WTC11 (cell line): ENCODE measurements around the gene PON1. TPM values are rescaled to one million over a fixed set of nuclear protein-coding genes. Genes with fewer than 3 reads are reported as not detected.

Experiments
- ATAC-seq: fragments of 200-7000 bp; cut with Tn5 transposase; 2 replicates; pipeline ENCODE4 v1.10.0; 2021; ENCODE audit warnings: mild to moderate bottlenecking, moderate library complexity
- CTCF ChIA-PET: fragments of 300-600 bp; sonication (Branson Sonifier 250); formaldehyde crosslinking; loops from one replicate; lab custom pipeline; 2021; ENCODE audit warnings: antibody characterized with exemption; lab: Charles Lee
- POLR2A ChIA-PET: fragments of 350-600 bp; sonication (Branson Sonifier 250); formaldehyde crosslinking; loops from one replicate; lab custom pipeline; 2021; ENCODE audit warnings: antibody characterized with exemption; lab: Charles Lee
- DNase-seq: peaks from one replicate; pipeline ENCODE4 v3.0.0; 2021; ENCODE audit warnings: low spot score
- H3K27ac Mint-ChIP-seq: 2 replicates; pipeline ENCODE4 v1.8.0; 2021; ENCODE audit warnings: mixed read lengths
- H3K27me3 Mint-ChIP-seq: 2 replicates; pipeline ENCODE4 v1.8.0; 2021; ENCODE audit warnings: low read depth, mild to moderate bottlenecking, moderate library complexity, mixed read lengths
- H3K36me3 Mint-ChIP-seq: 2 replicates; pipeline ENCODE4 v1.8.0; 2021; ENCODE audit warnings: mixed read lengths
- H3K4me1 Mint-ChIP-seq: 2 replicates; pipeline ENCODE4 v1.8.0; 2022; ENCODE audit warnings: mixed read lengths
- H3K4me3 Mint-ChIP-seq: 2 replicates; pipeline ENCODE4 v1.8.0; 2021; ENCODE audit warnings: mild to moderate bottlenecking, moderate library complexity, mixed read lengths
- H3K9me3 Mint-ChIP-seq: 2 replicates; pipeline ENCODE4 v1.8.0; 2021; ENCODE audit warnings: mixed read lengths
- CBFB ChIP-seq: sonication (generic); formaldehyde crosslinking; IDR thresholded peaks from 2 replicates; pipeline ENCODE4 v1.8.1; 2022; ENCODE audit warnings: mild to moderate bottlenecking, low read depth, missing genetic modification reagents
- EMX1 ChIP-seq: fragments of 250-450 bp; sonication (Bioruptor Pico); IDR thresholded peaks from 2 replicates; pipeline ENCODE4 v1.8.0; 2021; ENCODE audit warnings: mild to moderate bottlenecking
- ESRRA ChIP-seq: sonication (generic); formaldehyde crosslinking; IDR thresholded peaks from 2 replicates; pipeline ENCODE4 v1.8.1; 2022; ENCODE audit warnings: mild to moderate bottlenecking, missing genetic modification reagents, borderline replicate concordance
- FOXP1 ChIP-seq: sonication (generic); formaldehyde crosslinking; IDR thresholded peaks from 2 replicates; pipeline ENCODE4 v1.8.0; 2022; ENCODE audit warnings: missing genetic modification reagents, mild to moderate bottlenecking, moderate library complexity, borderline replicate concordance
- GRHL2 ChIP-seq: fragments of 250-450 bp; sonication (Bioruptor Pico); IDR thresholded peaks from 2 replicates; pipeline ENCODE4 v1.8.0; 2022; ENCODE audit warnings: mild to moderate bottlenecking, moderate library complexity; ENCODE audit not compliant: insufficient replicate concordance, severe bottlenecking
- IRF2 ChIP-seq: sonication (generic); formaldehyde crosslinking; IDR thresholded peaks from 2 replicates; pipeline ENCODE4 v1.8.0; 2022; ENCODE audit warnings: low read depth, missing genetic modification reagents, borderline replicate concordance
- JAZF1 ChIP-seq: fragments of 250-450 bp; sonication (Bioruptor Pico); IDR thresholded peaks from 2 replicates; pipeline ENCODE4 v1.9.0; 2021; ENCODE audit warnings: moderate library complexity, mild to moderate bottlenecking, inconsistent platforms
- KAT7 ChIP-seq: sonication (generic); formaldehyde crosslinking; IDR thresholded peaks from 2 replicates; pipeline ENCODE4 v1.8.1; 2023; ENCODE audit warnings: missing genetic modification reagents, mild to moderate bottlenecking, borderline replicate concordance
- MLX ChIP-seq: sonication (generic); formaldehyde crosslinking; IDR thresholded peaks from 2 replicates; pipeline ENCODE4 v1.8.1; 2023; ENCODE audit warnings: mild to moderate bottlenecking, missing genetic modification reagents, moderate library complexity
- NFE2L1 ChIP-seq: sonication (generic); formaldehyde crosslinking; IDR thresholded peaks from 2 replicates; pipeline ENCODE4 v1.8.1; 2023; ENCODE audit warnings: missing genetic modification reagents
- NR2C2 ChIP-seq: sonication (generic); formaldehyde crosslinking; IDR thresholded peaks from 2 replicates; pipeline ENCODE4 v1.8.0; 2022; ENCODE audit warnings: mild to moderate bottlenecking, missing genetic modification reagents
- NR3C1 ChIP-seq: sonication (generic); formaldehyde crosslinking; conservative IDR thresholded peaks from 2 replicates; pipeline ENCODE4 v1.8.1; 2023; ENCODE audit warnings: low read depth, mild to moderate bottlenecking, missing genetic modification reagents
- SOX15 ChIP-seq: fragments of 250-450 bp; sonication (Bioruptor Pico); IDR thresholded peaks from 2 replicates; pipeline ENCODE4 v1.9.0; 2021; ENCODE audit warnings: mild to moderate bottlenecking
- USF1 ChIP-seq: sonication (generic); formaldehyde crosslinking; IDR thresholded peaks from 2 replicates; pipeline ENCODE4 v1.8.0; 2022; ENCODE audit warnings: mild to moderate bottlenecking, missing genetic modification reagents
- total RNA-seq: library from RNA; stranded (reverse); gene quantifications from 3 replicates; pipeline ENCODE4 v1.2.3, GENCODE V29; 2021
- TF ChIP-seq, protein P1 (sequence below): sonication (generic); formaldehyde crosslinking; IDR thresholded peaks from 2 replicates; pipeline ENCODE4 v1.8.0; 2023; ENCODE audit warnings: mild to moderate bottlenecking, missing genetic modification reagents
- TF ChIP-seq, protein P2 (sequence below): sonication (generic); formaldehyde crosslinking; IDR thresholded peaks from 2 replicates; pipeline ENCODE4 v1.8.1; 2022; ENCODE audit warnings: low read depth, missing genetic modification reagents, borderline replicate concordance
- TF ChIP-seq, protein P3 (sequence below): fragments of 250-450 bp; sonication (Bioruptor Pico); IDR thresholded peaks from 2 replicates; pipeline ENCODE4 v2.1.2; 2022; ENCODE audit warnings: mild to moderate bottlenecking, moderate library complexity
- TF ChIP-seq, protein P4 (sequence below): fragments of 250-450 bp; sonication (Bioruptor Pico); IDR thresholded peaks from 2 replicates; pipeline ENCODE4 v1.8.0; 2021; ENCODE audit warnings: mild to moderate bottlenecking
- TF ChIP-seq, protein P5 (sequence below): sonication (generic); formaldehyde crosslinking; IDR thresholded peaks from 2 replicates; pipeline ENCODE4 v1.8.0; 2023; ENCODE audit warnings: missing genetic modification reagents, mild to moderate bottlenecking, borderline replicate concordance

PON1 gene
- total RNA-seq, 1 experiment from 2014 or later = 0.26 TPM

DNA sequence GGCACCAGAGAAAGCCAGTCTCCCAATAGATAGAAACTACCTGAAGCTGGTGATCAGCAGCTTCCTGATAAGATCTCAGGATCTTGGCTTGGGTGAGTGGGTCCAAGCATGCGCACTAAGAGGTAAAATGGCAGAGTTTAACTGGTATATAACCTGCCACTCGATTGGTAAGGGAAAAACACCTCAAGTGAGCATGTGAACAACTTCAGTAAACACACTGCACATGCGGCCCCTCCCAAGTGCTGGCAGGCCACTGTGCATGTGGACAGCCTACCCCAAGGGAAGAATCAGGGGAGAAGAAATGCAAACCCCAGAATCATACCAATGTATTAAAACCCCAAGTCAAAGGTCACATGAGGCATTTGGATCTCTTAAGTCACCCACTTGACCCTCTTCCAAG is 17.7 kb upstream of the PON1 start:
- no peak for TF ChIP-seq NR3C1 (CRISPR knock-in tag)
- H3K4me3 Mint-ChIP-seq = no peak overlapping the region
- ChIA-PET POLR2A (no interaction called here), CTCF (interaction anchor here (1.3 to 1.4 kb wide), 2 partner anchors 135 to 137 kb away, joined by 6 to 7 read pairs; no protein-coding TSS in a partner anchor)
- peaks cover 21% of the 10 kb centered on the region for H3K4me1 Mint-ChIP-seq
- H3K27me3 Mint-ChIP-seq = no peaks in the 10 kb centered on the region
- no peaks in the 10 kb centered on the region for H3K36me3 Mint-ChIP-seq
- DNase-seq = no peak
- no peak for ATAC-seq
- H3K27ac Mint-ChIP-seq = no peak overlapping the region
- peaks cover 5% of the 10 kb centered on the region; the same call in 1 of the 2 replicates for H3K9me3 Mint-ChIP-seq

GRCh38 chr7:95340491-95340890 is 16.2 kb upstream of the PON1 start:
- H3K4me1 Mint-ChIP-seq = peaks cover 21% of the 10 kb centered on the region
- H3K27ac Mint-ChIP-seq = no peak overlapping the region
- TF ChIP-seq FOXP1 (CRISPR knock-in tag) (no peak), JAZF1 (CRISPR knock-in tag) (no peak), SOX15 (no peak), EMX1 (CRISPR knock-in tag) (no peak), GRHL2 (no peak), CBFB (CRISPR knock-in tag) (no peak), KAT7 (CRISPR knock-in tag) (no peak), USF1 (CRISPR knock-in tag) (no peak)
- TF ChIP-seq, protein P1, sequence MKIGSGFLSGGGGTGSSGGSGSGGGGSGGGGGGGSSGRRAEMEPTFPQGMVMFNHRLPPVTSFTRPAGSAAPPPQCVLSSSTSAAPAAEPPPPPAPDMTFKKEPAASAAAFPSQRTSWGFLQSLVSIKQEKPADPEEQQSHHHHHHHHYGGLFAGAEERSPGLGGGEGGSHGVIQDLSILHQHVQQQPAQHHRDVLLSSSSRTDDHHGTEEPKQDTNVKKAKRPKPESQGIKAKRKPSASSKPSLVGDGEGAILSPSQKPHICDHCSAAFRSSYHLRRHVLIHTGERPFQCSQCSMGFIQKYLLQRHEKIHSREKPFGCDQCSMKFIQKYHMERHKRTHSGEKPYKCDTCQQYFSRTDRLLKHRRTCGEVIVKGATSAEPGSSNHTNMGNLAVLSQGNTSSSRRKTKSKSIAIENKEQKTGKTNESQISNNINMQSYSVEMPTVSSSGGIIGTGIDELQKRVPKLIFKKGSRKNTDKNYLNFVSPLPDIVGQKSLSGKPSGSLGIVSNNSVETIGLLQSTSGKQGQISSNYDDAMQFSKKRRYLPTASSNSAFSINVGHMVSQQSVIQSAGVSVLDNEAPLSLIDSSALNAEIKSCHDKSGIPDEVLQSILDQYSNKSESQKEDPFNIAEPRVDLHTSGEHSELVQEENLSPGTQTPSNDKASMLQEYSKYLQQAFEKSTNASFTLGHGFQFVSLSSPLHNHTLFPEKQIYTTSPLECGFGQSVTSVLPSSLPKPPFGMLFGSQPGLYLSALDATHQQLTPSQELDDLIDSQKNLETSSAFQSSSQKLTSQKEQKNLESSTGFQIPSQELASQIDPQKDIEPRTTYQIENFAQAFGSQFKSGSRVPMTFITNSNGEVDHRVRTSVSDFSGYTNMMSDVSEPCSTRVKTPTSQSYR (CRISPR knock-in tag) = no peak
- TF ChIP-seq, protein P2, sequence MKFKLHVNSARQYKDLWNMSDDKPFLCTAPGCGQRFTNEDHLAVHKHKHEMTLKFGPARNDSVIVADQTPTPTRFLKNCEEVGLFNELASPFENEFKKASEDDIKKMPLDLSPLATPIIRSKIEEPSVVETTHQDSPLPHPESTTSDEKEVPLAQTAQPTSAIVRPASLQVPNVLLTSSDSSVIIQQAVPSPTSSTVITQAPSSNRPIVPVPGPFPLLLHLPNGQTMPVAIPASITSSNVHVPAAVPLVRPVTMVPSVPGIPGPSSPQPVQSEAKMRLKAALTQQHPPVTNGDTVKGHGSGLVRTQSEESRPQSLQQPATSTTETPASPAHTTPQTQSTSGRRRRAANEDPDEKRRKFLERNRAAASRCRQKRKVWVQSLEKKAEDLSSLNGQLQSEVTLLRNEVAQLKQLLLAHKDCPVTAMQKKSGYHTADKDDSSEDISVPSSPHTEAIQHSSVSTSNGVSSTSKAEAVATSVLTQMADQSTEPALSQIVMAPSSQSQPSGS (CRISPR knock-in tag) = no peak
- TF ChIP-seq, protein P3, sequence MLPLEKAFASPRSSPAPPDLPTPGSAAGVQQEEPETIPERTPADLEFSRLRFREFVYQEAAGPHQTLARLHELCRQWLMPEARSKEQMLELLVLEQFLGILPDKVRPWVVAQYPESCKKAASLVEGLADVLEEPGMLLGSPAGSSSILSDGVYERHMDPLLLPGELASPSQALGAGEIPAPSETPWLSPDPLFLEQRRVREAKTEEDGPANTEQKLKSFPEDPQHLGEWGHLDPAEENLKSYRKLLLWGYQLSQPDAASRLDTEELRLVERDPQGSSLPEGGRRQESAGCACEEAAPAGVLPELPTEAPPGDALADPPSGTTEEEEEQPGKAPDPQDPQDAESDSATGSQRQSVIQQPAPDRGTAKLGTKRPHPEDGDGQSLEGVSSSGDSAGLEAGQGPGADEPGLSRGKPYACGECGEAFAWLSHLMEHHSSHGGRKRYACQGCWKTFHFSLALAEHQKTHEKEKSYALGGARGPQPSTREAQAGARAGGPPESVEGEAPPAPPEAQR (CRISPR knock-in tag) = no peak
- TF ChIP-seq, all 79 proteins: peak for 0
- no peak for ATAC-seq
- ChIA-PET CTCF (no interaction called here), POLR2A (no interaction called here)
- H3K4me3 Mint-ChIP-seq = no peak overlapping the region
- no peaks in the 10 kb centered on the region for H3K27me3 Mint-ChIP-seq
- DNase-seq = no peak
- peaks cover 5% of the 10 kb centered on the region; the same call in 1 of the 2 replicates for H3K9me3 Mint-ChIP-seq
- H3K36me3 Mint-ChIP-seq = no peaks in the 10 kb centered on the region

DNA sequence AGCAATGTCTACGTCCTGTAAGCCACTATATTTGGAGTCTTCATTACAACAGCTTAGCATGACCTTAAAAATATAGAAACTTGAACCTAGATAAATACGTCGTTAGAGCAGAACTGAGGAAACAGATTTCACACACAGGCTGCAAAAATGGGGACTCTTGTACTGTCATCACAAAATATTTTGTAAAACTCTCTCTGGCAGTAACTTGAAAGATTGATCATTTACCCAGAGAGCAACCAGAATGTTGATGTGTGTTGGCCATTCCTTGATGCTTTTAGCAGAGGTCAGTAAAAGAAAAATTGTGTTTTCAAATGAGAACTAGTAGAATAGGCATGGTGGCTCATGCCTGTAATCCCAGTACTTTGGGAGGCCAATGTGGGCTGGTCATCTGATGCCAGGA is 14.5 kb upstream of the PON1 start:
- ATAC-seq (no peak), DNase-seq (no peak)
- H3K27me3 Mint-ChIP-seq = no peaks in the 10 kb centered on the region
- no peaks in the 10 kb centered on the region for H3K36me3 Mint-ChIP-seq
- ChIA-PET POLR2A (no interaction called here), CTCF (no interaction called here)
- no peak overlapping the region for H3K27ac Mint-ChIP-seq
- peaks cover 16% of the 10 kb centered on the region for H3K4me1 Mint-ChIP-seq
- H3K9me3 Mint-ChIP-seq = peaks cover 5% of the 10 kb centered on the region; the same call in 1 of the 2 replicates
- H3K4me3 Mint-ChIP-seq = no peak overlapping the region
- TF ChIP-seq NR2C2 (CRISPR knock-in tag) (no peak), ESRRA (CRISPR knock-in tag) (no peak), MLX (no peak), NFE2L1 (CRISPR knock-in tag) (no peak), IRF2 (CRISPR knock-in tag) (no peak)
- TF ChIP-seq, protein P4, sequence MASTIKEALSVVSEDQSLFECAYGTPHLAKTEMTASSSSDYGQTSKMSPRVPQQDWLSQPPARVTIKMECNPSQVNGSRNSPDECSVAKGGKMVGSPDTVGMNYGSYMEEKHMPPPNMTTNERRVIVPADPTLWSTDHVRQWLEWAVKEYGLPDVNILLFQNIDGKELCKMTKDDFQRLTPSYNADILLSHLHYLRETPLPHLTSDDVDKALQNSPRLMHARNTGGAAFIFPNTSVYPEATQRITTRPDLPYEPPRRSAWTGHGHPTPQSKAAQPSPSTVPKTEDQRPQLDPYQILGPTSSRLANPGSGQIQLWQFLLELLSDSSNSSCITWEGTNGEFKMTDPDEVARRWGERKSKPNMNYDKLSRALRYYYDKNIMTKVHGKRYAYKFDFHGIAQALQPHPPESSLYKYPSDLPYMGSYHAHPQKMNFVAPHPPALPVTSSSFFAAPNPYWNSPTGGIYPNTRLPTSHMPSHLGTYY (CRISPR knock-in tag) = no peak
- TF ChIP-seq, protein P5, sequence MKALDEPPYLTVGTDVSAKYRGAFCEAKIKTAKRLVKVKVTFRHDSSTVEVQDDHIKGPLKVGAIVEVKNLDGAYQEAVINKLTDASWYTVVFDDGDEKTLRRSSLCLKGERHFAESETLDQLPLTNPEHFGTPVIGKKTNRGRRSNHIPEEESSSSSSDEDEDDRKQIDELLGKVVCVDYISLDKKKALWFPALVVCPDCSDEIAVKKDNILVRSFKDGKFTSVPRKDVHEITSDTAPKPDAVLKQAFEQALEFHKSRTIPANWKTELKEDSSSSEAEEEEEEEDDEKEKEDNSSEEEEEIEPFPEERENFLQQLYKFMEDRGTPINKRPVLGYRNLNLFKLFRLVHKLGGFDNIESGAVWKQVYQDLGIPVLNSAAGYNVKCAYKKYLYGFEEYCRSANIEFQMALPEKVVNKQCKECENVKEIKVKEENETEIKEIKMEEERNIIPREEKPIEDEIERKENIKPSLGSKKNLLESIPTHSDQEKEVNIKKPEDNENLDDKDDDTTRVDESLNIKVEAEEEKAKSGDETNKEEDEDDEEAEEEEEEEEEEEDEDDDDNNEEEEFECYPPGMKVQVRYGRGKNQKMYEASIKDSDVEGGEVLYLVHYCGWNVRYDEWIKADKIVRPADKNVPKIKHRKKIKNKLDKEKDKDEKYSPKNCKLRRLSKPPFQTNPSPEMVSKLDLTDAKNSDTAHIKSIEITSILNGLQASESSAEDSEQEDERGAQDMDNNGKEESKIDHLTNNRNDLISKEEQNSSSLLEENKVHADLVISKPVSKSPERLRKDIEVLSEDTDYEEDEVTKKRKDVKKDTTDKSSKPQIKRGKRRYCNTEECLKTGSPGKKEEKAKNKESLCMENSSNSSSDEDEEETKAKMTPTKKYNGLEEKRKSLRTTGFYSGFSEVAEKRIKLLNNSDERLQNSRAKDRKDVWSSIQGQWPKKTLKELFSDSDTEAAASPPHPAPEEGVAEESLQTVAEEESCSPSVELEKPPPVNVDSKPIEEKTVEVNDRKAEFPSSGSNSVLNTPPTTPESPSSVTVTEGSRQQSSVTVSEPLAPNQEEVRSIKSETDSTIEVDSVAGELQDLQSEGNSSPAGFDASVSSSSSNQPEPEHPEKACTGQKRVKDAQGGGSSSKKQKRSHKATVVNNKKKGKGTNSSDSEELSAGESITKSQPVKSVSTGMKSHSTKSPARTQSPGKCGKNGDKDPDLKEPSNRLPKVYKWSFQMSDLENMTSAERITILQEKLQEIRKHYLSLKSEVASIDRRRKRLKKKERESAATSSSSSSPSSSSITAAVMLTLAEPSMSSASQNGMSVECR (CRISPR knock-in tag) = no peak
